Common myeloid progenitor, CD34-positive (primary cell): ENCODE data around the gene CMTM8.

Source experiments
- CTCF ChIA-PET: fragments of 350-600 bp; sonication (Branson Sonifier 250); formaldehyde crosslinking; loops from one replicate; lab custom pipeline; 2021; ENCODE audit warnings: antibody characterized with exemption; lab: Charles Lee
- POLR2A ChIA-PET: fragments of 350-600 bp; sonication (Branson Sonifier 250); formaldehyde crosslinking; loops from one replicate; lab custom pipeline; 2021; ENCODE audit warnings: antibody characterized with exemption; lab: Charles Lee
- DNase-seq, 3 donors: peaks; one replicate each; pipeline versions ENCODE4 v3.0.0 to v3.0.0-alpha.2; 2013
- H3K27ac ChIP-seq, 2 experiments: 1 replicate in 1 of 2; 2 replicates in 1 of 2; pipeline ENCODE4 v1.7.0; 2013; ENCODE audit warnings: inconsistent platforms in 2 of 2, low read length in 2 of 2, mild to moderate bottlenecking in 2 of 2, low read depth in 1 of 2, moderate library complexity in 1 of 2; ENCODE audit not compliant: severe bottlenecking in 2 of 2, insufficient read depth in 1 of 2, poor library complexity in 1 of 2
- H3K27me3 ChIP-seq, 5 experiments: replicated peaks in 2 of 5; 1 replicate in 3 of 5; 2 replicates in 2 of 5; pipeline versions ENCODE4 v1.6.1 to v1.7.0; 2013; ENCODE audit warnings: low read length in 4 of 5, mild to moderate bottlenecking in 2 of 5, moderate library complexity in 2 of 5, inconsistent platforms in 1 of 5; ENCODE audit not compliant: insufficient read depth in 5 of 5, control insufficient read depth in 4 of 5
- H3K36me3 ChIP-seq, 4 experiments: 1 replicate in 2 of 4; 2 replicates in 2 of 4; pipeline versions ENCODE4 v1.6.1 to v1.7.0; 2013; ENCODE audit warnings: low read length in 3 of 4, control low read depth in 1 of 4, mild to moderate bottlenecking in 1 of 4; ENCODE audit not compliant: control insufficient read depth in 4 of 4, insufficient read depth in 4 of 4
- H3K4me1 ChIP-seq, 4 experiments: 1 replicate in 3 of 4; 2 replicates in 1 of 4; pipeline versions ENCODE4 v1.6.1 to v1.7.1; 2013; ENCODE audit warnings: low read length in 3 of 4, mild to moderate bottlenecking in 3 of 4, control low read depth in 1 of 4, inconsistent platforms in 1 of 4, moderate library complexity in 1 of 4; ENCODE audit not compliant: control insufficient read depth in 4 of 4, insufficient read depth in 4 of 4; ENCODE audit errors: control extremely low read depth in 1 of 4
- H3K4me3 ChIP-seq, 7 experiments: 1 replicate in 4 of 7; 2 replicates in 3 of 7; pipeline versions ENCODE4 v1.5.1 to v1.7.0; 2013; ENCODE audit warnings: mild to moderate bottlenecking in 7 of 7, low read length in 6 of 7, moderate library complexity in 6 of 7, inconsistent platforms in 2 of 7, low read depth in 2 of 7, control low read depth in 1 of 7; ENCODE audit not compliant: insufficient read depth in 4 of 7, control insufficient read depth in 1 of 7; ENCODE audit errors: extremely low read depth in 1 of 7
- H3K9me3 ChIP-seq, 5 experiments: 1 replicate in 4 of 5; 2 replicates in 1 of 5; pipeline versions ENCODE4 v1.6.1 to v1.7.1; 2013; ENCODE audit warnings: low read length in 4 of 5, mild to moderate bottlenecking in 2 of 5, inconsistent platforms in 1 of 5, low read depth in 1 of 5, moderate library complexity in 1 of 5; ENCODE audit not compliant: control insufficient read depth in 4 of 5, insufficient read depth in 2 of 5; ENCODE audit errors: control extremely low read depth in 1 of 5
- WGBS: methylation state at CpG from one replicate; pipeline ENCODE4 v1.1.5; 2013; ENCODE audit not compliant: insufficient coverage; 5-methylcytosine and 5-hydroxymethylcytosine counted together

The CMTM8 gene

DNA sequence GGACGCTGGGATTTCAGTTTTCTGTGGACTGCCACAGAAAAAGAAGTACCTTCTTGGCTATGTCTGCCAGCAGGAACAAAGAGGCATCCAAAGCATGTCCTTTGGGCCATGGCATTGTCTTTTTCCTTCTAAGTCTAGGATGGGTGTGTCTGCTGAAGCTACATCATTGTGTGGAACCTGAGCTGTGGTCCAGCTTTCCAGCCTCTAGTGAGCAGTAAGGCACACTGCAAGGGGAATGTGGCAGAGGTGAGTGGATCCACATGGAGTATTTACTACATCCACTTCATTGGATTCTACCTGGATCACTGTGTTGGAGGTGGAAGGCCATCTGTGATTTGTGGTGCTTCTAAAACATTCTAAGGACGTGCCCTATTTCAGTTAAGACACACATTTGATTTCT is 23.7 kb downstream of the CMTM8 start:
- H3K27me3 ChIP-seq, result no peaks in the 10 kb centered on the region
- H3K36me3 ChIP-seq, result peaks cover 0 to 9% (median 2%) of the 10 kb centered on the region in 4 experiments
- no peak overlapping the region for H3K27ac ChIP-seq
- peaks cover 0 to 8% (median under 1%) of the 10 kb centered on the region in 4 experiments for H3K4me1 ChIP-seq
- H3K4me3 ChIP-seq, result no peak overlapping the region
- DNase-seq, result no peak
- ChIA-PET POLR2A (no interaction called here), CTCF (interaction anchor here (0.9 to 1.6 kb wide), 7 partner anchors 10 to 35 kb away, joined by 3 to 6 read pairs (median 3); no protein-coding TSS in a partner anchor)
- WGBS, result 100% methylated on average over 1 of the region's 2 CpGs
- H3K9me3 ChIP-seq, result peaks cover 0 to 2% (median 0%) of the 10 kb centered on the region in 5 experiments

GRCh38 chr3:32274306-32274705 is 35.8 kb downstream of the CMTM8 start:
- H3K36me3 ChIP-seq, result no peaks in the 10 kb centered on the region
- H3K27me3 ChIP-seq, result no peaks in the 10 kb centered on the region
- no peak for DNase-seq
- no peak overlapping the region for H3K27ac ChIP-seq
- WGBS, result no CpG with 5 or more reads among the region's 1 CpG
- peaks cover 0 to 16% (median 13%) of the 10 kb centered on the region in 4 experiments for H3K4me1 ChIP-seq
- ChIA-PET CTCF (interaction anchor here (1.7 kb wide), 1 partner anchor 9 kb away, joined by 5 read pairs; no protein-coding TSS in a partner anchor), POLR2A (no interaction called here)
- no peaks in the 10 kb centered on the region for H3K9me3 ChIP-seq
- no peak overlapping the region for H3K4me3 ChIP-seq

DNA sequence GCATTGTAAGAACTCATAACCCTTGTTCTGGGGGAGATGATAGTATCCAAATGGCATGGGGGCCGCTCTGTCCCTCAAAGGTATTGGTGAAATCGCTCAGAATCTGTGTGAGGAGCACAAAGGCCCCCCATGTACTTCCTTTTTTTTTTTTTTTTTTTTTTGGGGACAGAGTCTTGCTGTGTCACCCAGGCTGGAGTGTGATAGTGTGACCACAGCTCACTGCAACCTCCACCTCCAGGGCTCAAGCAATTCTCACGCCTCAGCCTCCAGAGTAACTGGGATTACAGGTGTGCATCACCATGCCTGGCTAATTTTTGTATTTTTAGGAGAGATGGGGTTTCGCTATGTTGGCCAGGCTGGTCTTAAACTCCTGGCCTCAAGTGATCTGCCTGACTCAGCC is 37.0 kb downstream of the CMTM8 start:
- Histone ChIP-seq H3K4me1 (peaks cover 0 to 16% (median 13%) of the 10 kb centered on the region in 4 experiments), H3K36me3 (no peaks in the 10 kb centered on the region), H3K27ac (no peak overlapping the region), H3K9me3 (no peaks in the 10 kb centered on the region), H3K27me3 (no peaks in the 10 kb centered on the region), H3K4me3 (no peak overlapping the region)
- ChIA-PET CTCF (interaction anchor here (0.6 to 1.8 kb wide), 6 partner anchors 8 to 35 kb away, joined by 3 to 8 read pairs (median 3); no protein-coding TSS in a partner anchor), POLR2A (no interaction called here)
- DNase-seq, result peak in 2 of 3 donors; percentile 61 to 67
- 90% methylated on average over 3 of the region's 4 CpGs for WGBS

DNA sequence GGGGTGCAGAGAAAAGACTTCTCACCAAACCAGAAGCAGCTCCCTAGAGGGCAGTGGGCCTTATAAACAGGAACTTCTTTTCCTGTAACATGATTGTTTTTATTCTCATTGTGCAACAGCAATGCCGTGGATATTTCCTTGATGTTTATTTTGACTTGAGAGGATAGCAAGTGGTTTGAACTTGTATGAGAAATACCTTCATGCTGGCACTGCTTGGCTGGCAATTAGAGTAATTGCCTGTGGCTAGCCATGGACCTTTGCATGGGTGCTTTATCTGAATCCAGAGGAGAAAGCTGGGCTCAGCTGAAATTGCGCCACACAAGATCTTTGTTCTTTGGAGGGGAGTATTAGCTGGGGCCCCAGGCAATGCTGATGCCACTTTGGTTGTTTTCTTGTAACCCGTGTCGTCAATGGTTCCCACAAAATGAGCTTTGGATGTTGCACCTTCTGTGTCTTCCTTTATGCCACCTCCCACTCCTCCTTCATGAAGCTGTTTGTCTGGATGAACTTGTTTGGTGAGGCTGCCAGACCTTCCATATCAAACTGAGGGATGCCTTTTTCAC is 37.9 kb downstream of the CMTM8 start:
- Histone ChIP-seq H3K4me1 (peaks cover 0 to 16% (median 13%) of the 10 kb centered on the region in 4 experiments), H3K36me3 (no peaks in the 10 kb centered on the region), H3K27ac (no peak overlapping the region), H3K4me3 (peak overlapping the region in 1 of 7 experiments; percentile 2), H3K9me3 (no peaks in the 10 kb centered on the region), H3K27me3 (no peaks in the 10 kb centered on the region)
- ChIA-PET POLR2A (no interaction called here), CTCF (interaction anchor here (0.8 to 1.8 kb wide), 7 partner anchors 7 to 99 kb away, joined by 3 to 8 read pairs (median 3); no protein-coding TSS in a partner anchor)
- WGBS, result 69% methylated on average over 4 of the region's 4 CpGs
- peak in 2 of 3 donors; percentile 54 to 60 for DNase-seq

DNA sequence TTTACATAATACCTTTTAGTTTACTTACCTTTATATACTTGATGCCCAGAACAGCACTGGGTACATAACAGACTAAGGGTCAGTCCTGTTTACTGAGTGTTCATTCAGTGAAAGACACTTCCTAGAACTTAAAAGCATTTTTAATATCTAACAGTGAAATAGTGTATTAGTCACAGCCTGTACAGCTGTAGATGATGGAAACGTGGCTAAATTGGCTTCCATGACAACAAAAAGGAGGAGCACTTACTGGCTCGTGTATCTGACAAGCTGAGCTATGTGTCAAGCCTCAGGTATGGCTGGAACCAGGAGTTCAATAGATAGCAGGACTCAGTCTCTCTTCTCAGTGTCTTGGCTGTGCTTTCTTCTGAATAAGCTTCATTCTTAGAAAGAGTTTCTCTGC is 40.2 kb downstream of the CMTM8 start:
- no peak overlapping the region for H3K27ac ChIP-seq
- CTCF ChIA-PET, result interaction anchor here (0.6 to 1.2 kb wide), 4 partner anchors 7 to 1060 kb away, joined by 3 read pairs; no protein-coding TSS in a partner anchor
- H3K27me3 ChIP-seq, result no peaks in the 10 kb centered on the region
- no peaks in the 10 kb centered on the region for H3K36me3 ChIP-seq
- POLR2A ChIA-PET, result interaction anchor here (0.6 kb wide), 1 partner anchor 83 kb away, joined by 4 read pairs; no protein-coding TSS in a partner anchor
- peaks cover 4 to 26% (median 22%) of the 10 kb centered on the region in 4 experiments for H3K4me1 ChIP-seq
- no peak for DNase-seq
- H3K9me3 ChIP-seq, result no peaks in the 10 kb centered on the region
- no CpG with 5 or more reads among the region's 2 CpGs for WGBS
- no peak overlapping the region for H3K4me3 ChIP-seq

DNA sequence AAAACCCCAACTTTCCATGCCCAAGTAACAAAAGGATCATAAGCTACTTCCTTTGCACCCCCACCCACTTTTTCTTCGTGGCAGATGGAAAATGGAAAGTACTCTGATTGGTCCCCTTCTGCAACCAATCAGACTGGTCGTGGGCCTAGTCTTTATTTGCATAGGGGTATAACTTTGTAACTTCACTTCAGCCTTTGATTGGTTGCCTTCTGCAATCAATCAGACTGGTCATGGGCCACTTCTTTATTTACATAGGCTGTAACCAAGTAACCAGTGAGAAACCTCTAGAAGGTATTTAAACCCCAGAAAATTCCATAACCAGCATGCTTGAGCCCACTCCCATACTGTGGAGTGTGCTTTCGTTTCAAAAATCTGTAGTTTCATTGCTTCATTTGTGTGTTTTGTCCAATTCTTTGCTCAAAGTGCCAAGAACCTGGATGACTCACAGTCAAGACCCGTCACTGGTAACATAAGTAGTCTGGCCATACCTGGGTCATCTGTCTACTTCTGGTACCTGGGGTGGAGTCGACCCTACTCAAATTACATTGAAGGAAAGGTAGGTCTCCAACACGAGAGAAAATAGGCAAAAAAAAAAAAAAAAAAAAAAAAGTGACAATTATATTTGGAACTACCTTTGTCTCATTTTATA is 41.9 kb downstream of the CMTM8 start:
- POLR2A ChIA-PET, result no interaction called here
- WGBS, result 91% methylated on average over 4 of the region's 6 CpGs

More for the DNA sequence above, 41.9 kb downstream of the CMTM8 start:
- no peaks in the 10 kb centered on the region for H3K36me3 ChIP-seq
- no peak overlapping the region for H3K4me3 ChIP-seq
- H3K4me1 ChIP-seq, result peaks cover 8 to 33% (median 28%) of the 10 kb centered on the region in 4 experiments
- no peaks in the 10 kb centered on the region for H3K9me3 ChIP-seq
- DNase-seq, result peak in 1 of 3 donors; percentile 13
- no peaks in the 10 kb centered on the region for H3K27me3 ChIP-seq
- no peak overlapping the region for H3K27ac ChIP-seq
- CTCF ChIA-PET, result no interaction called here
